ENCODE measurements around the gene MLLT10. TPM values are rescaled to one million over a fixed set of nuclear protein-coding genes. Genes with fewer than 3 reads are reported as not detected.

MLLT10 gene
- polyA plus RNA-seq (2014; cell fraction: cytosol; rRNA removed) = 24.0 and 28.9 TPM in 2 replicates
- 36.8 and 39.1 TPM in 2 replicates for polyA plus RNA-seq (2014; cell fraction: nucleus; rRNA removed)

DNA sequence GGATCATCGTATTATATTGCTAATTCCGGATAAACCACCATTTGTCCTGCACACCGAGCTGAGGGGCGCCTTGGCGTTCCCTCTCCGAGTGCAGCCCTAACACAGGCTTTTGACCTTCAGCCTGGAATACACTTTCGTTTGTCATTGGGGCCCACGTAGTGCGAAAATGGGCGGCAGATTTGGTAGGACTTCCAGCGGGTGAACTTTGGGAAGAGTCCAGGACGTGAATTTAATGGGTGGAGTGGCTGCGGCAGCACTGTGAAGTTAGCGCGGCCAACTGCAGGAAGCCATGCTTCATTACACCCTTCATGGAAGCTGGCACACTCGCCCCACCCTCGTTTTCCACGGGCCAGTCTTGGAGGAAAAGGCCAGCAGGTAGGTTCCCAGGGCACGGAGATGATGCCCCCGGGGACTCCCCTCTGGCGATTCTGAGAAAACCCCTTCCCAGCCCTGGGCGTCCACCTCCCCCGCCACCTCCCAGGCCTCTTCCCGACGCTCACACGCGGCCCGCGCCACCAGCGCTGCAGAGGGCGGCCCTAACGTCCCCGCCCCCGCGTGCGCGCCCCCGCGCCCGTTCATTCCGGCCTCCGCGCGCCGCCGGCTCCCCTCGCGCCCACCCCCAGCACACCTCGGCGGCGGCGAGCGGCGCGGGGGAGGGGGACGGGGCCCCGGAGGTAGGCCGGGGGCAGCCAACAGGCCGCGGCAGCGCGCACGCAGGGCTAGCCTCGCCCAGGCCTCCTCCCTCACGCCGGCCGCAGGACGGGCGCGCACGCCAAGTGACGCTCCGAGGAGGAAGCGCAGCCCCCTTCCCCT is at the start of gene MLLT10:
Gene MLLT10, plus strand, starts transcription at position 766 of the 813 bp plus-strand sequence. CDS start 413 bp downstream, outside the sequence.
- peak; percentile 93 for DNase-seq (ENCODE audit: low spot score)

DNA sequence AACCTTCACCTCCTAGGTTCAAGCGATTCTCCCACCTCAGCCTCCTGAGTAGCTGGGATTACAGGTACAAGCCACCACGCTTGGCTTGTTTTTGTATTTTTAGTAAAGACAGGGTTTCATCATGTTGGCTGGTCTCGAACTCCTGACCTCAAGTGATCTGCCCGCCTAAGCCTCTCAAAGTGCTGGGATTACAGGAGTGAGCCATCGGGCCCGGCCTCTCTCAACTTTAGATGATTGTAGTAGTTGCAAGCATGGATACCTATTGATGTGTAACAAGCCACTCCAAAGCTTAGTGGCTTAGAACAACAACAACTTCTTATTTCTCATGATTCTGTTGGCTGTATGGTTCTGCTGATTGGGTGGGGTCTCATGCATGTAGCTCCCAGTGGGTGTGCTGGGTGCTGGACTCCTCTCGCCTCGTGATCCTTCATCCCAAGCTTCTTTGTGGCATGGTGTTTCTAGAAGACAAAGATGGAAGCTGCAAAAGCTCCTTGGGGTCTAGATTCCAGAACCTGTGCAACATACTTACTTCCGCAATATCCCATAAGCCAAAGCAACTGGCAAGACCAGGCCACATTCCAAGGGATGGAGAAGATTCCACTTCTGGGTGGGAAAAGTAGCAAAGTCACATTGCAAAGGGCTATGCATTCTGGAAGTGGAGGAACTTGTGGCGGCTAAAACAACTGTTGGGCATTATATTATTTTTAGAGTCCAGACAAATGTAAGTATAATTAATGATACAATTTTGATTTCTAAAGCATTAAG is 46.4 kb upstream of the MLLT10 start:
- DNase-seq (ENCODE audit: low spot score) = no peak

DNA sequence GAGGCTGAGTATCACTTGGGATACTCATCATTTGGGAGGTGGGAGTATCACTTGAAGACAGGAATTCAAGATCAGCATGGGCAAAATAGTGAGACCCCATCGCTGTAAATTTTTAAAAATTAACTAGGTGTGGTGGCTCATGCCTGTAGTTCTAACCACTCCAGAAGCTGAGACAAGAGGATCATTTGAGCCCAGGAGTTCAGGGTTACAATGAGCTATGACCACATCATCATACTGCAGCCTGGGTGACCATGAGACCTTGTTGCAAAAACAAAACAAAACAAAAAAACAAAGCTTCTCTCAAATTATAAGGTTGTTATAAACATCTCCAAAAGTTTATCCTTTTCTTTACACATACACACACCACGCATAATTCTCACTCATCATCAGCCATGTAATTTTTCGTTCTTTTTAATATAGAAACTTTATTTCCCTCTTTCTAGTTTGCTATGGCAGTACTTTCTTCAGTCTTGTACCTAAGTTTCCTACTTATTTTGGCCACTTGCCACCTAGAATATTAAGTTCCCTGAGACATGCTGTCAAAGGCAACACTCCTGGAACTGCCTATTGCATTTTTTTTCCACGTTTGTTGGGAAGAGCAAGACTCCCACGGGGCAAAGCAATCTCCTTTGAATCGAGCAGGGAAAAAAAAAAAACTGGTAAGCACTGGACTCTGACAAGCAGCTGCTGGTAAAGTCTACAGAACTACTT is 45.6 kb upstream of the MLLT10 start:
- no peak for DNase-seq (ENCODE audit: low spot score)

DNA sequence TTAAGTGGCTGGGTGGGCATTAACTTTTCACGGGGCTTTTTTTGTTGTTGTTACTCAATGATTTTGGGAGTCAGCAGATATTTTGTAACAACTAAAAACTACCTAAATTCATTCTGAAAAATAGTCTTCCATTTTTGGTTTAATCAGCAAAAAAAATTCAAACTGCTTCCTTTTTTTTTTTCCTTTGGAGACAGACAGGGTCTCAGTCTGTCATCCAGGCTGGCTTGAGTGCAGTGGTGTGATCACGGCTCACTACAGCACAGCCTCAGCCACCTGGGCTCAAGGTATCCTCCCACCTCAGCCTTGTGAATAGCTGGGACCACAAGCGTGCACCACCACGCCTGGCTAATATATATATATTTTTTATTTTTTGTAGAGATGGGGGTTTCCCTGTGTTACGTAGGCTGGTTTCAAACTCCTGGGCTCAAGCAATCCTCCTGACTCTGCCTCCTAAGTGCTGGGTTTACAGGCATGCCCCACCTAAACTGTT is 45.0 kb upstream of the MLLT10 start:
- no peak for DNase-seq (ENCODE audit: low spot score)

DNA sequence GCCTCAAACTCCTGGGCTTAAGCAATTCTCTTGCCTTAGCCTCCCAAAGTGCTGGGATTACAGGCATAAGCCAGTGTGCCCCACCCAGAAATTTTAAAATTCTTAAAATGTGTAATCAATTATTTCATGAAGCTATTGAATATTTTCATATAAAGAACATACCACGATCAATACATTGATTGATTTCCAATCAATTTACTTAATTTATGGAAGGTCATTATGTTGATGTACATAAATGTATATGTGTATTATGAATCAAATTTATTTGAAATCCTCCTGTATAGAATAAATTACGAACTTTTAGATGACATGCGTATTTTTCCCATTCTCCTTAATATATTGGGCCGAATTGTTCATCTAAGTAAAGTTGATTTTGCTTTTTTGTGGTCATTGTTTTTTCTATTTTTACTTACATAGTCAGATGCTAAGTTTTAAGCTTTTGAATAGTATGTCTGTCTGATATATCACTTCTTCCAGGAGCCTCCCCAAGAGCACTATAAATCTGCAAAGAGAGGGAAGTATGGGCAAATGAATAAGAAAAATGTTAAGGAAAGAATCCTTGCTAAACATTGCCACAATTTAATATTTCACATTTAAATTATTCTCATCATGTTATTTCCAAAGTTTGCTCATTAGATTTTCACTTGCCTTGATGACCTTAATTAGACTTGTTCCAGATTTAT is 43.9 kb upstream of the MLLT10 start:
- DNase-seq (ENCODE audit: low spot score) = no peak

DNA sequence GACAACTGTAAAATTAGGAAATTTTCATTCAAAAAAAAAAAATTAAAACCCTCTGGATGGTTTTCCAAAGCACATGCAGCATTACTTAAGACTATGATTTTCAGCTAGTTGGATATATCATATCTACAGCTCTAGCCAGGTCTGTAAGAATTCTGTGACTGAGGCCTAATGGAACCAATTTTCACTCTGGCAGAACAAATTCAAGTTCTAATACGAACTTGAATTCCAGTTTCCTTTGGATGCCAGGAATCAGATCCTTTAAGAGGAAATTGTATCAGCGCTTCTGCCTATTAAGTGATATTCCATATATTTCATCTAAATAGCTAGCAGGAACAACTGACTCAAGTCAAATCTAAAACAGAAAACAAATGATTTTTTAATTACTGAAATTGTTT is 43.3 kb upstream of the MLLT10 start:
- DNase-seq (ENCODE audit: low spot score) = no peak

DNA sequence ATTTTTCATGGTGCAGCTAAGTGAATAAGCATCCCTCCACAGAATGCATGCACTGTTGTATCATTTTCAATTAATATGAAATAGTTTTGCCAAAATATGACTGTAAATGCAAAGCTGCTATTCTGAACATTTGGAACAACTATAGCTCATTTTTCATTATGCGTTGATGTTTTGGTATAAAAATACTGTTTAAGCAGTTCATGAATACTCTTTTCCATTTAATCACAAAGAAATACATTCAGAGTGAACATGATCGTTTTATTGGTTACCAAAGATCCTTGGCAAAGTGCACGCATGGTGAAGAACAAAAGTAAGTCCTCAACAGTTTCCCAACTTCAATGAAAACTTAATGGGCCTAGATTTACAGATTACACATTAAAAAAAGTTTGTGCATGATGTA is 41.6 kb upstream of the MLLT10 start:
- DNase-seq (ENCODE audit: low spot score) = no peak

DNA sequence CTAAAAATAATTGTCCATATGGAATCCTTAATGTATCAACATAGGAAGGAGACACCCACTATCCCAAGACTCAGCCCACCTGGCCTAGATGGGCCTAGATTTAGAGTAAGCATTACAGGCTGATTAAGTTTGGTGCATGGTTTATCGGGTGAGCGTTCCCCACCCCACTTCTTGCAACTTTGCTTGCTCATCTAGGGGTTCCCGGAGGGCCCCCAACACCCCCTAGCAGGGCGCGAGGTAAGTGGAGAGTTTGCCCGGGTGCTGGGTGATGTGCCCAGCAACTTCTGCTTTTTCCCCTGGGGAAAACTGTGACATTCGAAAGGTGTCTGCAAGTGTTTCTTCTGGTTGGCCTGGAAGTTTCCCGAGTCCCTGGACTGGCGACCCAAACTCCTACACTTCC is 40.2 kb upstream of the MLLT10 start:
- DNase-seq (ENCODE audit: low spot score) = no peak

DNA sequence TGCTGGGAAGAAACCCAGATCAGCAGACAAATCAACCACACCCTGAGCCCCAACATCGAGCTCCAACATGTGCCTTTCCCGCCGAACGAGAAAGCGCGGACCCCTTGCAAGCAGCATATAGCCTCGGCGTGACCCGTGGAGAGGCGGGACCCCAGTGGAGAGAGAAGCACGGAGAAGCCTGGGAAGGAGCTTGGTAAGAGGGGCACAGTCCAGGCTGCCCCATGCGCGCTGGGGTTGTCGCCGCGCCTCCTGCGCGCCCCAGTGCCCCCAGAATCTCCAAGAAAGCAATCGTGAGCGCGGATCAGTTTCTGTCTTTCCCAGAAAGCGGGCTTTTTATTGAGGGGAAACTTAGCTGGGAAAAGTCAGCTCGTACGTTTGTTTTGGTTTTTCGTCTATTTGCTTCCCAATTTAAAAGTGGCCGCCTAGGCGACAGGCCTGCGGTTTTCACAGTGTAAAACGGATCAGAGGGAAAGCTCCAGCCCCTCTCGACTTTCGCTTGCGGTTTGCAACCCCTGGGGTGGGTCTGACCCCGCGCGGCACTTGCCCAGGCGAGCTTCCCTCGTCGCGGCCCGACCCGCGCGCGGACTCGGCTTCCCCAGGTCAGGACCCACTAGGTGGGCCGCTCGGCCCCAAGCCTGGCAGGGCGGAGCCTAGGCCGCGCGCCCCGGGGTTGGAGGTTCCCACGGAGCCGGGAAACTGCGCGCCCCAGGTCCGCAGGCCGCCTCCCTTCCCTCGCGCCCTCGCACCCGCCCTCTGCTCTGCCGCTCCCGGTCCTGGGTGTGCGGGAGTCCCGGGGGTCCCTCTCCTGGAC is 39.6 kb upstream of the MLLT10 start:
- no peak for DNase-seq (ENCODE audit: low spot score)

DNA sequence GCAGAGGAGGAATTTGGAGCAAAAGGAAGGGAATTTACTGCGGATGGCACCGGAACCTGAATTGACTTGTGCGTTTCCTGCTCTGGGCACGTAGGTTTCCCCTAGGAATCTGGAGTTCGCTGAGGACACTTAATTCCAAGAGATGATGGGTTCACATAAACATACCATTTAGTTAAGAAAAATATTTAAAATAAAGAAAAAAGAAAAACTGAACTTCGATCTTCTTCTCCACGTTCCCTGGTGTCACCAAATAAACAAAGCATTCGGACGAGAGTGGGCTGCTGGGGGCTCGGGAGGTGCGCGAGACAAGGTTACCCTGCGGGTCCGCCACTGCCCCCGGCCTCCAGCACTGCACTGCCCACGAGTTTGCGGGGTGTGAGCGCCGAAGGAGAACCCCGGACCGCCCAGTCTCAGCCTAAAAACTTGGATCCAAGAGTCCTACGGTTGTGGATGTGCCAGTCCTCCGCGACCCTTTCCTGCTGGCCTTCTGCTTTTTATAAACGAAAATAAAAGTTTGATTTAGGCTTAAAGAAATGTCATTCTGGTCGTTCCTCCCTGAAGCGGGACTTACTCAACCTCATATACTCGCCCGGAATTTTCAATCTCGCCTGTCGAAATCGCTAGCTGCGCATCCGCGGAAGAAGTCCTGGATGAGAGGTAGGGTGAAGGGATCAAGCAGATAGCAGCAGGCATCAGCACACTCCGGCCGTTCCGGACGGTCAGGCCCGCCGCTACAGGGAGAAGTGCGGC is 38.9 kb upstream of the MLLT10 start:
- no peak for DNase-seq (ENCODE audit: low spot score)

DNA sequence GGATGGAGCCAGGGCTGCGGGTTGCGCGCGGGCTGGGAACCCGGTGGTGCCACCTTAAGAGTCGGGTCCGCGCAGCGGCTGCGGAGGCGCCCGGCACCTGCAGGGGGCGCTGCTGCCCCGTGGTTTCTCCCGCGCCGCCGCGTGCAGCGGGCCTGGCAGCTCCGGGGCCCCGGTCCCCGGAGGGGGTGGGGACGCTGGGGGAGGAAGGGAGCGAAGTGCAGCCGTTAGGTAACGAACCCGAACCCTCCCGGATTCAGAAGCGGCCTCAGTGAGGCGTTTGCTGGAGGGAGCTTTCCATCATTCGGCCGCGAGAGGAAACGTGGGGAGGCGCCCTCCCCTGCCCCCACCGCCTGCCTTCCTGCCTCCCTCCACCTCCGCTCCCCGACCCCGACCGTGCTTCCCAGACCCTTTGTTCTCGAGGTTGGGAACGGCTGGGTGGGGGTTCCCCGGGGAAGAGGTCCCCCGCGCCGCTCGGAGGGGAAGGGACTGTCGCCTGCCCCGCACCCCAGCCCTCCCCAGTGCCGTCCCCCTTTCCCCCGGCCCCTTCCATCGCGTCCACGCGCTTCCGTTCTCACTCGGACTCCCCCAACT is 38.2 kb upstream of the MLLT10 start:
- peak; percentile 84 for DNase-seq (ENCODE audit: low spot score)

DNA sequence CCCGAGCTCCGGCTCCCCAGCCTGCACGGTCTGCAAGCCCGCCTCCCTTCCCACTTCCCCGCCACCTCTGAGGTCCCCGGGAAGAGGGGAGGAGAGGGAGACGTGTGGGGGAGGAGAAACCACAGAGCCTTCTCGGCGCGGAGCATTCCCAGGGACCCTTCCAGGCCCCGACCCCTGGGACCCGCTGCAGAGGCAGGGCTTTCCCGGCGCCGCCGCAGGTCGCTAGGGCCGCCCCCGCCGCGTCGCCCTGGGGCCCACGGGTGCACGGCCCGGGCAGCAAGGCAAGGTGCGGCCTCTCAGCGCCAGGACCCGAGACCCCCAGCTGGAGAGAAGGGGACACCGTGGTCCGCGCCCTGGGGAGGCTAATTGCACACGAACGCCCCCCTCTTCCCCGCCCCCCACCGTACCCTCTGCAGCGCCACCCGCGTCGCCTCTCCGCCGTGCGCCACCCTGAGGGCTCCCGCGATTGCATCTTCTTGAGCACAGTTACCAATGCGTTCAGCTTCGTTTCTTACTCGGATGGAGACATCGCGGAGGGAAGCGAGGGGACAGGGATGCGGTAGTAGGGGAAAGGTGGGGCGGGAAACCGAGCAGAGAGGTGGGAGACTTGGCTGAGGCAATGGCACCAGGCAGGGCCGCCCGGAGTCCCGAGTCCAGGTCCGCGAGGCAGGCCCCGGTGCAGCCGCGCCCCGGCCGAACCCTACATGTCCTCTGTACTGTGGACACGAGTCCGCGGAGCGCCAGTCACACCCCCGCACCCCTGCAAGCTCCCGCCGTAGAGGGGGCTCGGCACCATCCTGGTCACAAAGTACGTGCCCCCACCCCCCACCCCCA is 37.5 kb upstream of the MLLT10 start:
- peak; percentile 72 for DNase-seq (ENCODE audit: low spot score)

DNA sequence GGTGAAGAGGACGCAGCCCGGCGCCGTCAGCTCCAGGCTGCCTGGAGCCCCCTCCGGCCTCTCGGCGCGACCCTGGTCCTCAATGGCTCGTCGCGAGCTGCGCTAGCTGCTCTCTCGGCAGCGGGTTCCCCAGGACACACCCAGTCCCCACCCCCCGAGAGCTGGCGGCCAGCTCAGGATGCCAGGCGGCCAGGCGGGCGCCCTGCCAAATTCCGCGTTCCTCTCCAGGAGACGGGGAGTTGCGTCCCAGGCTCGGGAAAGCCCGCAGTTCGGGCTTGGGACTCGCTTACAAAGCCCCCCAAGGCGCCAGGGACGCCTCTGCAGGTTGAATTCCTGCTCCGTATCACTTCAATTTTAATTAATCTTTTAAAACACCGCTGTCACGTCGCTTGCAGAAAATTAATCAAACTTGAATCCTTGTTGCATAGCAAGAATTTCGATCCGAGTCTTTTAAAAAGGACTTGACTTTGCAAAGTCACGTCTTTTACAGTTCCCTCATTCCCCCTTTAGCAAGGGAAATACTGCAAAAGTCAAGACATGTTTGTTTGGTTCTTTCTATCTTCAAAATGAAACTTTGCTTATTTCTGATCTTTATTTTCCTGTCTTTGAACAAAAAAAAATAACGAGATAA is 36.7 kb upstream of the MLLT10 start:
- DNase-seq (ENCODE audit: low spot score) = peak; percentile 72

DNA sequence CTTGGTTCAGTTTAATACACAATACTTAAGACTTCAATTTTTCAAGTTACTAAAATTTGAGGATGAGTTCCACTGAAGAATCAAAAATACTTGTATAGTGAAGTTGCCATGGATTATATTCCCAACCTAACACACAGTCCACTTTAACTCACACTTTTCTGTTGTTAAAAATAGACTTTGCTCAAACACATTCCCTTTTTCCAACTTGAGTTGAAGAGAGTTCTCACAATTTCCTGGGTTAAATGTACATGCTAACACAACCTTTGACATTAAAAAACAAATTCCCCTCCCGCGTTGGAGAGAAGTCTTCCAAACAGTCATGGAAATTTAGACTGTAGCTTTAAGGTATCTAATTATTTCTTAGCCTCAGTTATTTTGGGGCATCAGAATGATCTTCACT is 35.7 kb upstream of the MLLT10 start:
- DNase-seq (ENCODE audit: low spot score) = no peak

DNA sequence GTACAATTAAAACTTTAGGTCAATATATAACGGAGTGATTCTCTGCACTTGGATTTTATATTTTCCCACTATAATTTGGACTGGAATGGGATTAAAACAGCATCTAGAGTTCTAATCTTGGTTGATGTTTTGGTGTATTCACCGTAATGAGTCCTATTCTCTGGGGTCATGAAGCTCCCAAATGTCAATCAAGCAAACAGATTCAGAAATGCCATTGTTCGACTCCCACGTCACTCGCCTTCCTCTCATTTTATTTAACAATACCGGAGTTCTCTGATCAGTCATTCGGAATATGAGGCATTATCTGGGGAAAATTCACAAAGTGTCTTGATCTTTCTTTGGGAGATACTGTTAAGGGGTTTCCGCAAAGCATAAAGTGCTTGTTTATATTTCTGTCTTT is 35.0 kb upstream of the MLLT10 start:
- no peak for DNase-seq (ENCODE audit: low spot score)

DNA sequence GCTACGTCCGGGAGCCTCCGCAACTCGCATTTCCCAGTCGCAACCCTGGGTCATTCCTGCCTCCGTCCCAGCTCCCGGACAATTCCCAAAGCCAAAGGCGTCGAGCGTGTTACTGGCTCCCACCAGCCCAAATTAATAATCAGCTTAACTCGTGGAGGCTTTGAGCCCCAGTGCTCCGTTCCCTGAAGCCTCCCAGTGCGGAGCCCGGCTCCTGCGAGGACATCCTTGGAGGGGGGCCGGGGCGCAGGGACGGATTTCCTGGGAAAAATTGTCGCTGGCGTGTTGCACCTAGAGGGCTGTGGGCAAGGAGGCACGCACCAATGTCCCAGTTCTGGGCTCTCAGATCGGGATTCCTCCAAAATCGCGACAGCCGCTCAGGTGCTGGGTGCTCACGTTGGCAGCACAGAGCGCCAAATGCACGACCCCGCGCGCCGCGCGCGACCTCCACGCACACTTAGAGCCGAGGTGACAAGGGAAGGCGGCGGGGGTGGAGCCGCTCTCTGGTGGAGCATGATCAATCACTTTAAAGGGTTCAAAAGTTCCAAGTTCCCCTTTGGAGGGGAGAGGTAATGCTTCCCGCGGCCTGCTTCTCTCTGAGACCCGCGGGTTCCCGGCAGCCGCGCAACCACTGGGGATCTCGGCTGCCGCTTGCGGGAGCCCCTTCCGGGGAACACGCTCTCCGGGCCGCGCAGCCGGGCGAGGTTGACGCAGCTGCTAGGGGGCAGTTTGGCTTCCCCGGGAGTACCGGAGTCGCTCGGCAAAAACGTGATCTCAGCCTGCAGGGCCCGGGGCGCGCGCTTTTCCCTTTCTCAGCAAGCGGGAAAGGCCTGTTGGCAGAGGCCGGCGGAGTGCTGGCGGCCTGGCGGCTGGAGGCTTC is 34.1 kb upstream of the MLLT10 start:
- DNase-seq (ENCODE audit: low spot score) = no peak

DNA sequence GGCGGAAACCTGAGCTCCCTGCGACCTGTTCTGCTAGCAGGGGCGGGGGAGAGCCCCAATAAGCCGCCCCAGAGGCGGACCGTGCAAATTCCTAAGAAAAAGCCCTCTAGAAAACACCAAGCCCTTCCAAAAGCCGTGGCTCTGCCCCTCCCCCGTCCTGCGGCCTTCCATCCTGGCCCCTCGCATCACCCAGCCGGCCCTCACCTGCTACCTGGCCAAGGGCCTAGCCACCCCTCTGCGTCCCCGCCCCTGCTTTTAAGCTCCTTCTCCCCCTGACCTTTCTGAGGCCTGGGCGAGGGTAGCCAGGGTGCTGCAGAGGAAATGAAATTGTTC is 33.5 kb upstream of the MLLT10 start:
- no peak for DNase-seq (ENCODE audit: low spot score)
